ENCODE results near the gene BCKDHB.

- TF ChIP-seq CTCF (IDR thresholded peaks at IDR 0.05) (no peak), POLR2A (IDR thresholded peaks at IDR 0.05) (no peak), EP300 (IDR thresholded peaks at IDR 0.05) (no peak)
Measured at GRCh38 chr6:80197986-80198385, 91.5 kb downstream of the BCKDHB start.
